ENCODE measurements around the gene METTL13.

The METTL13 gene, protein sequence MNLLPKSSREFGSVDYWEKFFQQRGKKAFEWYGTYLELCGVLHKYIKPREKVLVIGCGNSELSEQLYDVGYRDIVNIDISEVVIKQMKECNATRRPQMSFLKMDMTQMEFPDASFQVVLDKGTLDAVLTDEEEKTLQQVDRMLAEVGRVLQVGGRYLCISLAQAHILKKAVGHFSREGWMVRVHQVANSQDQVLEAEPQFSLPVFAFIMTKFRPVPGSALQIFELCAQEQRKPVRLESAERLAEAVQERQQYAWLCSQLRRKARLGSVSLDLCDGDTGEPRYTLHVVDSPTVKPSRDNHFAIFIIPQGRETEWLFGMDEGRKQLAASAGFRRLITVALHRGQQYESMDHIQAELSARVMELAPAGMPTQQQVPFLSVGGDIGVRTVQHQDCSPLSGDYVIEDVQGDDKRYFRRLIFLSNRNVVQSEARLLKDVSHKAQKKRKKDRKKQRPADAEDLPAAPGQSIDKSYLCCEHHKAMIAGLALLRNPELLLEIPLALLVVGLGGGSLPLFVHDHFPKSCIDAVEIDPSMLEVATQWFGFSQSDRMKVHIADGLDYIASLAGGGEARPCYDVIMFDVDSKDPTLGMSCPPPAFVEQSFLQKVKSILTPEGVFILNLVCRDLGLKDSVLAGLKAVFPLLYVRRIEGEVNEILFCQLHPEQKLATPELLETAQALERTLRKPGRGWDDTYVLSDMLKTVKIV

DNA sequence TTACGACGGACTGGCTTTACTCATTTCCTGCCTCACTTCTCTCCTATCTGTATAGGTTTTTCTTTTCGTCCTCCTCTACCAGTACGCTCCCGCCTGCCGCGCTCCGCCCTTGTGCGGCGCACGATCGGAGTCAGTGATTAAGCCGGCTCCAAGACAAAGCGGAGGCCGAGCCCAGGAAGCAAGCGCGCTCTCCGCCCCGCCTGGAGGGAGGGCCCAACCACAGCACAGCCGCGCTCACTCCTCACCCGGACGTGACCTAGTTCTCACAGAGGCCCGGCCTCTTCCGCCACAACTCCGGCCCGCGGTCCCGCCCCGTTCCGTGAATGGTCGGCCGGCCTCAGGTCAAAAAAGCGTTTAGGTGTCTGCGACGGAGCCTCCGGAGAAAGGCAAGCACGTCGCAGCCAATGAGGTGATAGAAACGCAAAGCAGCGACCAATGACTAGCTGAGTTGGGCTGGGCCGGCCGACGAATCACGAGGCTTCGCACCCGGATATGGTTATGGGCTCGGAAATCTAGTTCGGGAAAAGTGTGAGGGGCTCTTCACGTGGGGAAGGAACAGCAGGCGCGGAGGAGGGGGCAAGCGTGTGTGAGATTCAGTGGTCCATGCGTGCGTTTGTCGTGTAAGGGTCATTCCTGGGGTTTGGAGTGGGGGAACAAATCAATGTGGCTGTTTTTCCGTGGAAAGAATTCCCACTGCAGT, at the start of gene METTL13:
Gene METTL13, plus strand, starts transcription at position 485 of the 700 bp plus-strand sequence. CDS start 308 bp downstream, outside the sequence.
- DNase-seq: peak; percentile 100

DNA sequence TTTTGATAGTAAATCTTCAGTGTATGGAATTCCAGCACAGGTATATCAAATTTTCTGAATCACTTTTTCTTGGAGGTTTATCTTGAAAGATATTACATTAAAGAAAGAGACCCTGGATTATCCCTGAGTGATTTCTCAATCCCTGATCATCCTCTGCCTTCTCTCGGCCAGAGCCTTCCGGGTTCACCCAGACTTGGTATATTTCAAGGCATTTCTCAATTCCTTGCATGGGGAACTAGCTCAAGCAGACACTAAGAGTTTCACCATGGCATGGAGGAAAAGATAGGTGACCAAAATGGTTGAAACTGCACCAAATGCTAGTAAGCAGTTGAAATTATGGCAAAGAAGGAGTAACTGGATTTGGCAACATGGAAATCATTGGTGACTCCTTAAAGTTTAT, 45.3 kb upstream of the METTL13 start:
- DNase-seq: no peak

DNA sequence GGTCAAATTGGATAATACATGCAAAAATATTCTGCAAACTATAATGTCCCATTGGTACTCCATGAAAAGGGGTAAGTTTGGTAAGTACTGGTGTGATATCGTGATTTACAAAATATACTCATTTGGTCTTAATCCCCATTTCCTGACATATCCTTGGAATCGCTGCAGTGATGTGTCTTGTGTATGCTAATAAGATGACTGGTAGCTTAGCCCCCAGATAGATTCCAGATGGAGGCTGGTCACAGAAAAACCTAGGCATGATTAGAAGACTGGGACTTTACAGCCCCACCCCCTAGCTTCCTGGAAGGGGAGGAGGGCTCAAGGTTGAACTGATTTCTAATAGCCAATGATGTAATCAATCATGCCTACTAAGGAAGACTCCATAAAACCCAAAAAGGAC, 42.5 kb upstream of the METTL13 start:
- DNase-seq: no peak

DNA sequence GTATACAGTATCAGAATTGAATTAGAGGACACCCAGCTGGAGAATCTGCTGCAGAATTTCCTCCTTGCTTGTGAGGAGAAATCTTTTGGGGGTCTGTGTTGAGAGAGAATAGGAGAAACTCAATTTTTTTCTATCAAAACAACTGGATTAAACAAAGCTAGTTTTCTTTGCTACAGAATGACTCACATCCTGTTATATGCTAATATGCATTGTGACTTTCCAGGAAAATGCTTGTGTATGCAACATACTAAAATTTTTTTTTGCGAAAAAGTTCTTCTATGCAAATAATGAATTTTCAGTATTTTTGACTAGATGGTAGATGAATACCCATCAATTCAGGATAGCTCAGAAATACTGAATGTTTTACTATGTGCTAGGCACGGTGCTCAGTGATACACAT, 41.8 kb upstream of the METTL13 start:
- no peak for DNase-seq

DNA sequence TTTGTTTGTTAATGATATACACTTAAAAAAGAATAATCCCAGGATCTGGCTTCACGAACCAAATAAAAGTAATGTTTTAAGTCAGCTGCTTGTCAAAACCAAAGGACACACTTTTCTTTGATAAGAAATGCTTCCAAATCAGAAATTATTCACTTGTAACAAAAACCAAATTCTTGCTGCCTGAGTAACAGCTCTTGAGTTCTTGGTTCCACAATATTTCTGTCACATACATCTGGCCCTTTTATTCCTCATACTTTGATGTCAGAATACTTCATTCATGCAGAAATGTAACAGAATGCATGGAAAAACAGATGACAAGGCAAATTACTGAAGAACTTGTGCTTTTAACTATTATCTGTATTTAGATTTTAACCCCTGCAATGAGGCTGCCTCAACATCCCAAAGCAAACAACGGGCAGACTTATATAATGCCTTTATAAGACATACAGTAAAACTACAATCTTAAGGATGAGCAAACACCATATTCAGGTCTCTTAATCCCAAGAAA, 41.0 kb upstream of the METTL13 start:
- no peak for DNase-seq

DNA sequence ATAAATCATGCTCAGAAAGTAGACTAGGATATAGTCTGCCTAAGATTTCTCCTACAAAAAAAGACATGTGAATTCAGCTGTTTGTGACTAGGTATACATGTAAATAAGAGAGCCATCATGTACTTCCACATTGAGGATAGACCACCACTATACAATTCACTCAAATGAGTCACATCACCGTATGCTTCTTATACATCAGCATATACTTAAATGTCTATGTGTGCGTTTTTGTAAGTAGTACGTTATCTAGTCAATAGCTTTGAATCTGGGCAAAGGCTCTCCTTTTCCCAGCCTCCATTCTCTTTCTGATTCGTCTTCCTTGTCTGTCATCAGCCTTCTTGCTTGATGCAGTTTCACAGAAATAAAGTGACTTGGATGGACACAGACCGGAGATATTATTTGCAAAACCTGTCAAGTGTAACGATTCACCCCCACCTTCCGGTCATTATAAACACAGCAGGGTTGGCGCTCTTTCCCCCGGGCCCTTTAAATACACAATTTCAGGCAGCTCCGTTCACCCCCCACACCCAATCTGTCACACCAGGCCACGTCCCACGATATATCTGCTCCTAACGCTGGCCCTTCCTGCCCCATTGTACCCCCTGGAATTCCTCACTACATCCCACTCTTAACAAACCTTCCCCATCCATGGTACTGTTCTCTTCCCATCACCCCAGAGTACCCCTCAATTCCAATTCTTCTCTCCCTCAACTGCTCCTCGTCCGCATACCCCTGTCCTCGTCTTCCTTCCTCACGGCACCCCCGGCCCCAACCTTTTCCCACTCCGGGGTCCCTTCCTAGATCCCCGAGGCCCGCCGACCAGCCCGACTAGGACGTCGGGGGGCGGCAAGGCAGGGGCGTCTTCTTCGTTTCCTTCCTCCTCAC, 40.2 kb upstream of the METTL13 start:
- DNase-seq: peak; percentile 59

DNA sequence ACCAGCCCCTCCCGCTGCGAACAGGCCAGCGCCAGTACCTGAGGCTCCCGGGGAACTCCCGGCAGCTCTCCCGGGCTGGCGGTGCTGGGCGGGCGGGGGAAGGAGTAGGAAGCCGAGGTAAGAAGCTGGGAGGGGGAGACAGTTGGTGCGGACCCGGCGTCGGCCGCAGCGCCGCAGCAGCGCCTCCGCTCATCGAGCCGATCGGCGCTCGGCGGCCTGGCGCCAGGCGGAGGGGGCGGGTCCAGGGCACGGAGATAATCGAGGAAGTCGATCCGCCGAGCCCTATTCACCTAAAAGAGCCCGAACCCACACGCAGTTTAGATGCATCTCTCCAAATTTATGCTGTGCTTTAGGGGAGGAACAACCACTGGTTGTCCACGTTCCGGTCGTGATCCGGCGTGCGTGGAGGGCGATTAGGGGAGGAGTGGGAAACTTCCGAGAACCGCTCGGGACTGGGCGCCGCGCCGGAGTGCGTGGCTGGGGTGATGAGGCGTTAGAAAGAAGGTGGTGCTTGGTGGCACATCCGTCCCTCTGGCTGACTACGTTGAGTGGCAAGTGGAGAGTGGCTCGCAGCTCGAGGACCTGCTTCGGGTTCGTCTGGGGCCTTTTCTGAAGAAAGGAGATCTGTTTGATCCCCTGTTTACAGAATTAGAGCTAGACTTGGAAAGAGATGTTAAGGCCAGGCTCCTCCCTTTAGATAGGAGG, 39.4 kb upstream of the METTL13 start, which contains the start of gene VAMP4:
Gene VAMP4, minus strand, starts transcription at position 194 of the 705 bp plus-strand sequence. CDS start 3,651 bp downstream, outside the sequence.
- DNase-seq: peak; percentile 94

DNA sequence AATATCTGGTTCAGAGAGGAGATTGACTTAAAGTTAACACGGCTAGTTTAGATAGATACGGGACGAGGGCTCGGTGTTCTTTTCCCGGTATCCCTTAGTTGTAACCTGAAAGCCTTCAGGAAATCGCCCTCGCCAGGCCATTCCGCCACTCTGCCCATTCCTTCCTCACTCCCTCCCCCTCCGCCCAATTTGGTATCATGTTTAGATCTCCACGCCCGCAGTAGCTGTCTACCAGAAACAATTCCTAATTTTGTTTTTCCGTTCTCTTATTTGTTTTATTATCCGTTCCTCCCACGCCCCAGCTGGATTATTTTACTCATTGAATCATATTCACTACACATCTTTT, 38.9 kb upstream of the METTL13 start:
- peak; percentile 70 for DNase-seq

DNA sequence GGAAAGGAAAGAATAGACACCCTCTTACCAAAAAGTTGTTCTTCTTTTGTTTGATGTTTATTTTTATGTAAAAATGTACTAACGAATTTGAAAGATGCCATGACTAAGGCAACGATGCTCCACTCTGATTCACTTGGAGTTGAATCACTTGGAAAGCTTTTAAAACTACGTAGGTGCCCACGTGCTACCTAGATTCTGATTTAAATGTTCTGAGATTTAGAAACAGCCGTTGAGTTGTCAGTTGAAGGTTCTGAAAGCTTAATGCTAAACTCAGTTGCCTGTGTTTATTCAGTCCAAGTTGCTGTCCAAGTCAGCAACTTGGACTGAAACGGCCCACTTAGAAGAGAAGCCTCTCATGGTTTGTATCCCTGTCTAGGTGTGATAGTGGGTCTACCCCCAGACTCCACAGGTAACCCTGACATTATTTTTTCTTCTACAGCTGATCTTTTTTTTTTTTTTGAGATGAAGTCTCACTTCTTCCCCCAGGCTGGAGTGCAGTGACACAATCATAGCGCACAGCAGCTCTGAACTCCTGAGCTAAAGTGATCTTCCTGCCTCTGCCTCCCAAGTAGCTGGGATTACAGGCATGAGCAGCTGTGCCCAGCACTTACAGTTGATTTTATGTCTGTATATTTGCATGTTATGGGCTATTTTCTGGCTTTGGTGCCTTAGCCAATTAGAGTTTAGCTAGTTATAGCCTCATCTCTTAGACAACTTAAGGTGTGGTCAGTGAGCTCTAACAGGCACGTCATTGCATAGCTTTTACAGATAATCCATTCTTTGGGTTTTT, 38.2 kb upstream of the METTL13 start:
- DNase-seq: peak; percentile 55

DNA sequence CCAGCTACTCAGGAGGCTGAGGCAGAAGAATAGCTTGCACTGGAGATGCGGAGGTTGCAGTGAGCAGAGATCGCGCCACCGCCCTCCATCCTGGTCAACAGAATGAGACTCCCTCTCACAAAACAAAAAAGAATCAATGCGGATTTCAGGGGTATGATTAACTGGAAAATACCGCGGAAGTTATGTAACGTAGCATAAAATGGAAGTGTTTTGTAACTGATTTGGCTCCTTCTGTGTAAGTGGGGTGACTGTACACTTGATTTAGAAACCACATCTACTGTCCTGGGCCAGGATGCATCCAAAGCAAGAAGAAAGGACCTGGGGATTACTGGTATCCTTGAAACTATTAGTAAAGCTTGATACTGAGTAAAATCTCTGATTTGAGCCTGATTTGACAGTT, 36.5 kb upstream of the METTL13 start:
- DNase-seq: no peak

DNA sequence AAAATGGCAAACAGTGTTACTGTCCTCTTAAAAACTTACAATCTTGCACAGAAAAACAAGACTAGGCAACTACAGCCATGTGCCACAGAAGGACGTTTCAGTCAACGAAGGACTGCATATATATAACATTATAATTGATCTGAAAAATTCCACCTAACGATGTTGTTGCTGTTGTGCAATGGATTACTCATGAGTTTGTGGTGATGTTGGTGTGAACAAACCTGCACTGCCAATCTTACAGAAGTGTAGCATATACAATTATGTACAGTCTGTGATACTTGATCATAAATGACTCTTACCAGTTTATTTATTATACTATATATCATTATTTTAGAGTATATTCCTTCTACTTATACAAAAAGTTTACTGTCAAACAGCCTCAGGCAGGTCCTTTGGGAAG, 32.8 kb upstream of the METTL13 start:
- DNase-seq: no peak

DNA sequence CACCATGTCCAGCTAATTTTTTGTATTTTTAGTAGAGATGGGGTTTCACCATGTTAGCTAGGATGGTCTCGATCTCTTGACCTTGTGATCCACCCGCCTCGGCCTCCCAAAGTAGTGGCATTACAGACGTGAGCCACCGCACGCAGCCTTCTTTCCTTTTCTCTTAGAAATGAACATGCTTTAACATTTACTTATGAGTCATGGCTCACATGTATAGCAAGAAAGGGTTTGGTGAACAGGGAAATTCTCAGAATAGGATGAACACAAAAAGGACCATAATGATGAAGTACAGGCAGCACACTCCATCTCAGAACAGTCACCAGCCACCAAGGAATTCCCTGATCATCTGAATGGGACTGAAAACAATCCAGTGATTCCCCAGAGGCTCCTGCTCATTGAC, 30.2 kb upstream of the METTL13 start:
- DNase-seq: no peak

DNA sequence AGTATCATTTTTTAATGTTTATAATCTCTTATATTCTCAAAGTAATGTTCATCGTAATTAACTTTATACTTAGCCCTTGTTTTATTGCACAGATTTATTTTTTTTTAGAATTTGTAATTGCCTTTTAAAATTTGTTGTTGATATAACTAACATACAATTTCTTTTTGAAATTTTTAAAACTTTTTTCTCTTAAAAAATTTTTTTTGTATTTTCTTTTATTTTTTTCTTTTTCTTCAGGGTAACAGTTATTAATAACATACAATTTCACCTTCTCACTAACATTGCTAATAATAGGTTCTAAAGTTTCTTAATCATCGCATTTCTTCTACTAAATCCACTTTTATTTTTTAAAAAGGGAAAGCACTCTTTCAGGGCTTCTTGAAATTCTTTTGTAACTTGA, 28.3 kb upstream of the METTL13 start:
- no peak for DNase-seq

DNA sequence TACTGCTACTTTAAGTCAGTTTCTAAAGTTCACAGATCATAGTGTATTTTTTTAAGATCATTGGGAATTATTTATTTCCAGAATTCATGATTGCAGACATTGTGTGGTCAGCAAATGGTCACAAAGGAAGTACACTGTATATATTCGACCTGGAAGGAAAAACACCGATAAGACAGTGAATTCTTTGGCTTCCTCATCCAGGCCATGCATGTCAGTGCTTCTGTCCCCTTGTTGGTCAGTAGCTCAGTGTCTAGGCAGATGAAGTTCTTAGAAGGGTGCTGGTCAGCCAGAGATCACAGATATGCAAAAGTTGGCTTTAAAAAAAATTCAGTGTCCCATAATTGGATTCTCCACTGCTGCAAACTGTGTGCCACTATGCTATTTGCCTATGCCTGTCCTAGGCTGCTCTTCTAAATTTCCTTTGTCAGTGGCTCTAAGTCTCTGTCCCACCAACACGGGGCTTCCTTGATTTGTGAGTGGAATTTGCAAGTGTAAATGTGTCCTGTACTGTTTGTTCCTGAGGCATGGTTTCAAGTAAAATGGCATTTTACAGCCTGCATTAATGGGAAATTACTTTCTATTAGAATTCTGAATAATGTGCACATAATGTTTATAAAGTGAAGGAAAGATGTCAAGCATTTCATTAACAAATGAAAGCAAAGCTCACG, 27.6 kb upstream of the METTL13 start:
- no peak for DNase-seq

DNA sequence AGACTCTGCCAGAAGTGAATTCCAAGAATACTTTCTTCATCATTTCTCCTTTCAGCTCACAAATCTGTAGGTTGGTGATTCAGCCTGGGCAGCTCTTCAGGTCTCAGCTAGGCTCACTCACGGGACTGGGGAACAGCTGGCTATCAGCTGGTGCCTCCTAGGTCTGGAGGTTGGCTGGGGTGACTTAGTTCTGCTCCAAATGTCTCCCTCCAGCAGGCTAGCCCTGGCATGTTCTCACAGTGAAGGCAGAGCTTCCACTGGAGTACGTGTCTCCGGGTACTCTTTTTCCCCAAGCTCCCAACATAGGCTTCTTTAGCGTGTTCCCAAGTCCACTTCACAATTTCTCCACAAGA, 27.1 kb upstream of the METTL13 start:
- DNase-seq: no peak

DNA sequence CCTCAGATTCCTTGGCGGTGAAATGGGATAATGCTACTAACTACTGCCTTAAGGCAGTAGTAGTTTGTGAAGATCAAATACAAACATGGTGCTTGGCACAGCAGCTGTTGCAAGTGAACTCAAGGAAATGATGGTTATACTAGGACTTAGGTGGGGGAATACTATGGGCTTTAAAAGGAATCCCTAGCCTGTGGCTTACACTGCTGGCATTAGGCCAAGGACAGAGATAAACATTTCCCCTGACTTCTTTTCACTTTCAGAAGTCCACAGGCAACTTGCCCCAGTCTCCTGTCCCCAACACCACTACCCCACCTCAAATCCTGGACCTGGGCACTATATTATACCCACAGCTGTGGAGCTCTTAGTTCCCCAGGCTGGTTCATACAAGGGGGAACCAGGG, 26.5 kb upstream of the METTL13 start:
- no peak for DNase-seq

DNA sequence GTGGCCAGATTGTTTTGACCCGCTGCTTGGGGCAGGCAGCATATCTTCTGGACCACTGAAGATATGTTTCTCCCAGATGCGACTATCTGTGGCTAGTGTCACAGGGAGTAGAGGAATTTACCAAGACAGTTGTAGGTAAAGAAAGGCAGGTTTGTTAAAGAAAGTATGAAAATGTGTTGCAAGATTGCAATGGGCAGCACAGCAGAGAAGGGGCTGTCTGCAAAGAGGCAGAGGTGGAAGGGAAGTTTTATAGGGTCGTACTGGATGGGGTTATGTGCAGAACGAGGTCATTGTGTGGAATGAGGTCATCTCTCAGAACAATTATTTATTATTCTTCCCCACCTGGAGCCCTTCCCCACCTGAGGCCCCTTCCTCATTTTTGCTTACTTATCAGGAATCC, 24.6 kb upstream of the METTL13 start:
- DNase-seq: no peak

DNA sequence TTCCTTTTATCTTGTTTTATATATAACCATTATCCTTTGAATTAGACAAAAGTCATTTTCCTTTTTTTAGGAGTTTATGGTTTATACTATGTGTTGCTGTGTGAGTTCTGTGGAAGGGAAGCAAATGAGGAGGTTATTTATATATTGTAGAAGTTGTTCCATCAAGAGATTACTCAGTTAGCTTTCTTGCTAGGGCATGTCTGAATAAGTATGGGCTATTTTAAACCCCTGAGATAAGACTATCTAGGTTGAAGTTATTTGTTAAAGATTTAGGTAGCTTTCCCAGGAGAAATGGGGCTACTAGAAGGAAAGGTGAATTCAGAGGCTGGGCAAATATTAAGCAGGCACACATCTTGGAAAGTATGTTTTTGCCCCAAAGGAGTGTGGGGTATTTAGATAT, 23.4 kb upstream of the METTL13 start:
- no peak for DNase-seq

DNA sequence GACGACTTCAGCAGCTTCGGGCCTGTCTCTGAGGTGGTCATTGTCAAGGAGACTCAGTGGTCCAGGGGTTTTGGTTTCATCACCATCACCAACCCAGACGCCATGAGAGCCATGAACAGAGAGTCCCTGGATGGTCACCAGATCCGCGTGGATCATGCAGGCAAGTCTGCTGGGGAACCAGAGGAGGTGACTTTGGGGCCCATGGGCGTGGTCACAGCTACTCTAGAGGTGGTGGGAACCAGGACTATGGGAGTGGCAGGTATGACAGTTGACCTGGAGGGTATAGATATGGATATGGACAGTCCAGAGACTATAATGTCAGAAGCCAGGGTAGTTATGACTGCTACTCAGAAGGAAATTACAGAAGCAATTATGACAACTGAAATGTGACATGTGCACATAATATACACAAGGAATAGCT, 19.3 kb upstream of the METTL13 start:
- DNase-seq: no peak

DNA sequence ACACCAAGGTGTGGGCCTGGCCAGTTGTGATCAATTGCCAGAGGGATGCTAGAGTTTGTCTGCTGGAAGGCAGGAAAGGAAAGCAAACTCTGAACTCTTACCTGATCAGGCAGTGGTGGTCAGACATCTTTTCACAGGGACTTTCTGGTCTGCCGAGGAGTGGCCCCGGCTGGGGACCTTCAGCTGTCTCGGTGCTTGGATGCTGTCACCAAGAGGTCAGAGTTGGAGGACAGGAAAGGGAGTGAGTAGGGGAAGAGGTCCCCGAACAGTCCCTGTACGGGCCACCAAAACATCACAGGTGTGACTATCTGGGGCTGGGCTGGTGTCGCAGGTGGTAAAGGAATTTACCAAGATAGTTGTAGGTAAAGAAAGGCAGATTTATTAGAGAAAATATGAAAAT, 17.7 kb upstream of the METTL13 start:
- DNase-seq: no peak

DNA sequence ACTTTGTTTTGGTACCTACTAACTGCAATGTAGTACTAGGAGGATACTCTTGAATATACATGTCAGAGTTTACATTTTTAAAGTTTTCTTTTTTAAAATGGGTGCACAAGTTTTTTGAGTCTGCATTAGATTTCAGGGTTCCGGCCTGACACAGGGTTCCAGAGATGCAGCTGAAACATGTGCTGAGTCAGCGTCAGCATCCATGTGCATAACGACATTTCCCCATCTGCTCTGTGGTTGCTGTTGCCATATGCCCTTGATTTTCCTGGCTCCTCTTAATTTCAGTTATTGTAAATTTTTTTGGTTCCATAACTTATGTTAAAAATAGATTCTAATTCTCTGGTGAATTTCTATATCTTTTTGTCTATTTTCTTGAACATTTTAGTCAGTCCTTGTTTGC, 12.3 kb upstream of the METTL13 start:
- no peak for DNase-seq
